ENCODE data around the gene PSG5.
"Not testable (repeated sequence)": the region's sequence is repeated elsewhere in the genome, so short reads cannot be mapped to it uniquely, and the experiment has no call there.

The PSG5 gene

DNA sequence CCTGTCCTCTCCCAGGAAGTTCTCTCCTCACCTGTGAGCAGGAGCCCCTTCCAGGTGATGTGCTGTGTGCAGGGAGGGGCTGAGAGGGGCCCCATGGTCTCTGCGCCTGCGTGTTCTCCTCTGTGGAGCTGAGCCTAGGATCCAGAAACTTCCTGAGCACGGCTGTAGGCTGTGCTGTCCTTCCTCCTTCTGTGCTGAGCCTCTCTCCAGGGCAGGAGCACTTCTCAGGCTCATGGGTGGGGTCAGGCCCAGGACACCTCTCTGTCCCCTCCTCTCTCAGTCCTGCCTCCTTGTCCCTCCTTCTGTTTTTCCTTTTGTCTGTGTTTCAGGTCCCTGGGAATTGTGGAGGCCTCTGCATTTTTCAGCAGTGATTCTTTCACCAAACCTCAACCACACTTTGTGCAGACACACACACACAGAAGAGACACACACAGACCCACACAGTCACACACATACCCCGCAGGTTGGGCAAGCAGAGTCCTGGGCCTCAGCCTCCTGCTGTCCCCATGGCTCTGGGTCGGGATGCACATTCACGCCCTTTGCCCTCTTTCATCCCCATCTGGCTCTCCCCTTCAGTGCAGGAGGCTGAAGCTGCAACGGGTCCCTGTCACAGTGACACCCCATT is at the start of gene PSG5:
Gene PSG5, minus strand, starts transcription at position 226 of the 625 bp plus-strand sequence. Its CDS starts 131 bp downstream, at position 95.
- not testable (repeated sequence) for DNase-seq

DNA sequence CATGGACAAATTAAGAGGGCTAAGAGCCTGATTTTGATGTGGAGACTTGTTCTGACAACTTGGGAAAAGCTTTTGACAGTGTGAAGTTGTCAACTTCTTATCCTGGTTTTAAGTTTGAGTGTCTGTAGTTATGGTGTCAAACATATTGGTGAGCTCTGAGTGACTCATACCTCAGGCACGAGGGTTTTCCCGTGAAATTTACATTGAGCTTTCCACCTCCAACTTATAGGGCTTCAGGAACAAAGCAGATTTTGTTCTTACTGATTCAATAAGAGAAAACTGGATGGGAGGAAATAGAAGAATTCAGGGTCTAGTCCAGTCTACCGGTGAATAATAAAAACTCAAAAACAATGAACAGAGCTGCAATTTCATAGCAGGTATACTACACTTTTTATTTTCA is 49.4 kb upstream of the PSG5 start:
- DNase-seq, result not testable (repeated sequence)

DNA sequence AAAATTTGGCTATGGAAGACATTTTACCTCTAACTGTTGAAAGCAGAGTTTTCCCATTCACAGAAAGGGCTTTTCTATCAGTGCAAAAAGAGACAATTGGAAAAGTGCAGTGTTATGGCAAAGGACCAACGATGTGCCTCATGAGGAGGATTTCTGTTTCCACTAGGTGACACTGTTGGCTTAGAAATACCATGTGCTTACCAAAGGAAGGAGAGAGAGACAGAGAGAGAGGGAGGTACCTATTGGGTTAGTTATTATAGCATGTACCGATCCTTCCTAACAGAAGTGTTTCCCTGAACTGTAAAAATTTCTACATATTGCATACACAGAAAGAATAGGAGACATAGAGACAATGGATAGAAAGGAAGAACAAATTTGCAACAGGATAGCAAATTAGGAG is 43.0 kb upstream of the PSG5 start:
- DNase-seq, result no peak

DNA sequence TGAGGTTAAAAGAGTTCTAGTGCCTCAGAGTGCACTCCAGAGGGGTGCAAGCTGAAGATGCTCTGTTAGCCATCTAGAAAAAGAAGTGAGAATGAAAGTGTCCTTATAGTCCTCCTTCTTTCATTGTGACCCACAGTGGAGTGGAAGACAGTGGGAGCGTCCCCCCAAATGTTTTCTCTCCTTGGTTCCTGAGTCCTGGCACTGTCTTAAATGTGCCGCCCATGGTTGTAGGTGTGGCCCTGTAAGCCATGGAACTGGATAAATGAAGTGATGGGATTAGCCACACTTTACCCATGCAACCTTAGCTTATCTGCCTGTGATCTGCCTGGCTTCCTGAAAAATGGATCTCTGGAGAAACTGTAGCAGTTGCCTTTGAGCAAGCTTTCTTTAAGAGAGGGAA is 42.4 kb upstream of the PSG5 start:
- DNase-seq, result not testable (repeated sequence)

DNA sequence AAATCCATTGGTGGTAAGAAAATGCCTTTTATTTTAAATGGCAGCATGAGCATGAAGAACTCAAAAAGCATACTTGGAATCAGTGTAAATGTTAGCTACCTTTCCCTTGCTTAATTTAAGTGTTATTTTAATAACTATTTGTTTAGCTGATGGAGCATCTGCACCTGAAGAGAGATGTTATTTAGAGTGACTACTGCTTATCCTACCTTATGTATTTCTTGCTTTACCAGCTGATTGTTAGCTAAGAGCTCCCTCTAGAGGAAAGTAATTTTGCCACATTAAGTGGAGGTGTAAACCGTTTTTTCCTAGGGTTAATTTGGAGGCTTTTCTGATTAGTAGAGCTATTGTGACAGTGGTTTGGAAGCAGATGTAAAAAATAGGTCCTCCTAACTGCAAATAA is 40.6 kb upstream of the PSG5 start:
- not testable (repeated sequence) for DNase-seq

DNA sequence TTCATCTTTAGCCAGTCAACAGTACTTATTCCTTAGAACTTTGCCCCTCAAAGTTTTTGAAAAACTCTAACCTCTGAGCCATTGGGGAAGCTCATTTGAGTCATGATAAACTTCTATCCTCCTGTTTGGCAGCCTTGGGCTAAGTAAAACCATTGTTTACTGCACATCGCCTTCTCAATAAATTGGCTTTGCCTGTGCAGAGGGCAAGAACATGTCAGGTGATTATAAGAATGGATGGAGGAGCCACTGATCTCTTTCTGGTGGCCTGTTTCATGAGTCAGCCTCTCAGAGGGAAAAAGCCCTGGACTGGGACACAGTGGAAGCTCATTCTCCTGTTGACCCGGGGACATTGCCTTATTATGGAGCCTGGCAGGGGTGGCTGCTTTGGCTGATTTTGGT is 38.5 kb upstream of the PSG5 start:
- no peak for DNase-seq

DNA sequence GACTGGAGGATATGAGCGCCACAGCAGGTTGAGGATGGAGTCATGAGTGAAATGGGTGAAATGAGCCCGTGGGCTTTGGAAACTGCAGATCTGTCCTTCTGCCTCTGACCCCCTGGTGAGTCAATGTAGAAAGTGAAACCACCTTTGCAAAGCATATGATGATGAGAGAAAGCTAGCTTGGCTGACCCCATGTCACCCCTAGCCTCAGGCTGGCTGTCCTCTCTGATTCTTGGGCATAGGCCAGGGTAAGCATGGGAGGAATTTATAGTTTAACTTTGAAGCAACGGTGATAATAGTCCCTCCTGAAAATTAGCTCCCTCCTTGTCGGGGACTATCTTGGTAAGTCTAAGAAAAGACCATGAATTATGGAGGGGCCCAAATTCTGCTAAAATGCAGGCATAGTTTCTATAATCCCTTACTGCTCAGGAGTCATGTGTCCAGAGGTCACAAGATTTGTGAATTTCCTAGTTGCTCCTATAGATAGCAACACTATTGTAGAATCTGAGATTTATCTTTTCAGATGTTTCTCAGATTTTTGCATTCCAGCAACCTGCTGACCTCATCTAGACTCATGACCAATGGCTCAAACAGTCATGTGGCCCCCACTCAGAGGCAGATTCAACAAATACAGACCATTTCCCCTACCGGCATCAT is 38.0 kb upstream of the PSG5 start:
- not testable (repeated sequence) for DNase-seq

DNA sequence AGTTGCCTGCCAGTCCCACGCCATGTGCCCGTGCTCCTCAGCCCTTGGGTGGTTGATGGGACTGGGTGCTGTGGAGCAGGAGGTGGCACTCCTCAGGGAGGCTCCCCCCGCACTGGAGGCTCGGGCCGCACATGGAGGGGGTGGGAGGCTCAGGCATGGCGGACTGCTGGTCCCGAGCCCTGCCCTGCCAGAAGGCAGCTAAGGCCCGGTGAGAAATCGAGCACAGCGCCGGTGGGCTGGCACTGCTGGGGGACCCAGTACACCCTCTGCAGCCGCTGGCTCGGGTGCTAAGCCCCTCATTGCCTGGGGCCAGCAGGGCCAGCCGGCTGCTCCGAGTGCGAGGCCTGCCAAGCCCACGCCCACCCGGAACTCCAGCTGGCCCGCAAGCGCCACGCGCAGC is 35.6 kb upstream of the PSG5 start:
- DNase-seq, result not testable (repeated sequence)

DNA sequence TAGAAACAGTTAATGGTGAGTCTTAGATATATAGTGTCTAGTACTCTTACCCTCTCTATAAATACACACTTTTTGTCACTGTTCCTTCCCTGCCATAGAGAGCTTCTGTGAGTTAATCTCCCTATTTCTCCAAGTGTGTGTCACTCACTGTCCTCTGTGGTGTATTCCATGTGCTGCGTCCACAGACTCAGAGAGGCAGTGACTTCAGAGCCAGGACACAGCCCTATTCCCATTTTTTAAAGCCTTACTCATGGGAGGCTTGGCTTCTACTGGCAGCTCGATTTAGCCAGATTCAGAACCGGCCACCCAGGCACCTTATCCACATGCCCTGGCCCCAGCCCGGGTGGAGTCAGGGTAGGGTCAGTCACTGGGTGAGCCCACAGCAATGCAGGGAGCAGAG is 32.8 kb upstream of the PSG5 start:
- not testable (repeated sequence) for DNase-seq

DNA sequence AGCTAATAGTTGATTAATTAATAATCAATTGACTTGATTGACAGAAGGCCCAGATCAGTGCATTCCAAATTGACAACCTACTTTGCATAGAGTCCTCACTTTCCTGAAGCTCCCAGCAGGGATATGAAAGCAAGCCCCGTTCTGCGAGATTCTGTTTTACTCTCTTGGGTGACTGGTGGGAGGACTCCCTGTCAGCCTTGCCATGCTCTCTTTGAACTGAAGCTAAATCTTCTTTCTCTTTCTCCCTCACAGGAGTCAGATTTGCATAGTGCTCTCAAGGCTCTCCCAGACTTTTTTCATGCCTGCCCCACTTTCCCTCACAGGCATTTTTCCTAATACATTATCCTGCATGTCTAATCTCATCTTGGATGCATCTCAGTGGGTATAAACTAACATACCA is 29.5 kb upstream of the PSG5 start:
- DNase-seq, result not testable (repeated sequence)

DNA sequence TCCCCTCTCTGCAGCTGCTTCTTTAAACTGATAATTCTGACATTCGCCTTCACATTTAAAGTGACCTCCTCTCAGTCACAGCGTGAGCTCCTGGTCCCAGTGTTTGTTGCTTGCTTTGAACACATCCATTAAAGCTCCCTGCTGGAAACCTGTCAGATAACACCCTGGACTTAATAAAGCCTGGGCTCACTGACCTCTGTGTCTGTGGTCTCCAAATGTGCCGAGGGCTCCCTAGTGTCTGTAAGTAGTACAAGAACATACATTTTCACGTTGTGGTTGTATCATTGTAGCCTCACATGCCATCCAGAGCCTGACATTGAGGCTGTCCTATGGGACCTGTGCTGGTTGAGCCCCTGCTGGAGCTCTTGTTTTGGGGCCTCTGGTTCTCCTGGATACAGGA is 21.7 kb upstream of the PSG5 start:
- DNase-seq, result no peak

DNA sequence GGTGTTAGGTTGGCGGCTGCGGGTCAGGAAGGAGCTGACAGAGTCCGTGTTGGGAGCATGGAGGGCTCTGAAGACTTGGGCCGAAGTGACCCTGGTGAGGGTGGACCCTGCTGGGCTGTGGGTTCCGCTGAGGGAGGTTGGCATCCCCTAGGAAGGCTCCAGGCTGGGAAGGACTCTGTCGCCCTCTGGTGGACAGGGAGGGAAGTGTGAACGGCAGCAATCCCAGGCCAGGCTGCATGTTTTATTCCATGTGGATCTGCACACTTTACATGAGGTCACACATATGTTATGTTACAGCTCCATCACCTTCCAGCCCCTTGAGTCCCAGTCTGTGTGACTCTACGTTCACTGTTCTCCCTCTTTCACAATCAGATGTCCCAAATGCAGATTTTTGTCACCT is 20.8 kb upstream of the PSG5 start:
- DNase-seq, result not testable (repeated sequence)

DNA sequence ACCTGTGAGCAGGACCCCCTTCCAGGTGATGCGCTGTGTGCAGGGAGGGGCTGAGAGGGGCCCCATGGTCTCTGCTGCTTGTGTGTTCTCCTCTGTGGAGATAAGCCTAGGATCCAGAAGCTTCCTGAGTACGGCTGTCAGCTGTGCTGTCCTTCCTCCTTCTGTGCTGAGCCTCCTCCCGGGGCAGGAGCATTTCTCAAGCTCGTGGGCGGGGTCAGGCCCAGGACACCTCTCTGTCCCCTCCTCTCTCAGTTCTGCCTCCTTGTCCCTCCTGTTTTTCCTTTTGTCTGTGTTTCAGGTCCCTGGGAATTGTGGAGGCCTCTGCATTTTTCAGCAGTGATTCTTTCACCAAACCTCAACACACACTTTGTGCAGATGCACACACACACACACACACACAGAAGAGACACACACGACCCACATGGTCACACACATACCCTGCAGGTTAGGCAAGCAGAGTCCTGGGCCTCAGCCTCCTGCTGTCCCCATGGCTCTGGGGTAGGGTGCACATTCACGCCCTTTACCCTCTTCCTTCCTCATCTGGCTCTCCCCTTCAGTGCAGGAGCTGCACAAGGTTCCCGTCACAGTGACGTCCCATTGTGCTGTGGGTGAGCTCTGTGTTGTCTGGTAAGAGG is 19.3 kb upstream of the PSG5 start, which contains the start of gene PSG4:
Gene PSG4, minus strand, starts transcription at position 168 of the 635 bp plus-strand sequence. Its CDS starts 102 bp downstream, at position 66.
- not testable (repeated sequence) for DNase-seq

DNA sequence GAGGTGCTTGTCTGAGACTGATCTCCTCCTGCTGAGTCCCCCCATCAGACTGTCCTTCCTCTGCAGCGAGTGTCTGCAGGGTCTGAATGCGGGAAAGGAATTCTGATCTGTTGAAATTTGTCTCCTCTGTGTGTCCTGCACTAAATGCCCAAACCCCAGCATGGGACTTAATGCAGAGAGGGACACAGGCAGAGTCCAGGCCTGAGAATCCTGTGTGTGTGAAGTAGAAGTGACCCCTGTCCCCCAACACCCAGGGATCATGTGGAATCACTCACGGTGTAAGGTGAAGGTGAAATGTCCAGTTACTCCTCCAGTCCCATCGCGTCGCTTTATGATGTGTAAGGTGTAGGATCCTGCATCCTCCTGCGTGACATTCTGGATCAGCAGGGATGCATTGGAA is 17.3 kb upstream of the PSG5 start:
- not testable (repeated sequence) for DNase-seq

DNA sequence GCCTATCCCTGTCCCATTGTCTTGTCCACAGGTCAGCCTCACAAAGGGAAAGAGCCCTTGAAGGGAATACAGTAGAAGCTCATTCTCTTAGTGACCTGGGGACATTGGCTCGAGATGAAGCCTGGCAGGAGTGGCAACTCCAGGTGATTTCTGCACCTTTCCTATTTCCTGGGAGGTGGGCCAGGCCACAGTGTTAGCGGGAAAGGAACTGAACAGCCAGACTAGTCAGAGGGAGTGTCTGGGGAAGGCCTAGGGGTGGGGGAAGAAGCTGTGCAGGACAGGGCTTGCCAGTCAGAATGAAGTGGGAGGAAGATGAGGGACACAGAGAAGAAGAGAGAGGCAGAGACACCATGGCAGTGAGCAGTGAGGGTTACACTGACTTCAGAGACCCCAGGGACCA is 15.6 kb upstream of the PSG5 start:
- not testable (repeated sequence) for DNase-seq

DNA sequence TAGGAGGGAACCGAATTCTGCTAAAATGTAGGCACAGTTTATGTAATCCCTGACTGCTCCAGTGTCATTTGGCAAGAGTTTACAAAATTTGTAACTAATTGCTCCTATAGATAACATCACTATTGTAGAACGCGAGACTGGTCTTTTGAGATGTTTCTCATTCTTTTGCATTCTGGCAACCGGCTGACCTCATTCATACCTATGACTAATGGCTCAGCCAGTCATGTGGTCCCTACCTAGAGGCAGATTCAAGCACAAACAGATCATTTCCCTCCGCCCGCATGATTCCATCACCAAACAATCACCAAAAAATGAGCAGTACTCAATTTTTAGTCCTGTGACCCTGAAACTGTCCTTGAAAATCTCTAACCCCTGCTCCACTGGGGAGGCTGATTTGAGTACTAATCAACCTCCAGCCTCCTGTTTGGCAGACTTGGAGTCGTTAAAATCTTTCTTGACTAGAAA is 15.0 kb upstream of the PSG5 start:
- not testable (repeated sequence) for DNase-seq

DNA sequence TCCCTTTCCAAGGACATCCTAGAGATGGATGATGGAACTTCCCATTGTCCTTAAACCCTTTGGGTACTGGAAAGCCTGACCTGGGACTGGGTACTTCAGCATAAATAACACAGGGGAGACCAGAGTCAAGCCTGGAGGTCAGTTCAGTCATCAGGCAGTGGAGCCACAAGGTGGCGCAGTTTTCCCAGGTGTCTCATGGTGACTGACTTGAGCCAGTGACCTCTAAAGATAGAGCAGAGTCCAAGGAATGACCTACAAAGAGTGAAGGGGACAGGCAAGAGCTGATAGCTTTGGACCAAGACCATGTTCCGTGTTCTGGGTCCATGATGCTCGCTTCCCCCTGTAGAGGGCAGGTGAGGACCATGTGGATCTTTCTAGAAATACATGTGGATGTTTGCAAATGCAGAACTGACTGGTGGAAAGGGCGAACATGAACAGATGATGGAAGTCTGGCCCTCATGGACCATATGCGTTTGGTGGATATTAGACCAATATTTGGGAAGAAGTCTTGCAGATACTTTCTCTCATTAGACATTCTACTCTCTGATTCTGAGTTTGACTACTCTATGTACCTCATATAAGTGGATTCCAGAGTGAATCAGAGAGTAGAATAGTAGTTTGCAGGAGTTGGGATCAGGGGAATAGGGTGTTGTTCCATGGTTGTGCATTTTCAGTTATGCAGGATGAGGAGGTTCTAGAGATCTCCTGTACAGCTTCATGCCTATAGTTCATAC is 12.5 kb upstream of the PSG5 start:
- not testable (repeated sequence) for DNase-seq

DNA sequence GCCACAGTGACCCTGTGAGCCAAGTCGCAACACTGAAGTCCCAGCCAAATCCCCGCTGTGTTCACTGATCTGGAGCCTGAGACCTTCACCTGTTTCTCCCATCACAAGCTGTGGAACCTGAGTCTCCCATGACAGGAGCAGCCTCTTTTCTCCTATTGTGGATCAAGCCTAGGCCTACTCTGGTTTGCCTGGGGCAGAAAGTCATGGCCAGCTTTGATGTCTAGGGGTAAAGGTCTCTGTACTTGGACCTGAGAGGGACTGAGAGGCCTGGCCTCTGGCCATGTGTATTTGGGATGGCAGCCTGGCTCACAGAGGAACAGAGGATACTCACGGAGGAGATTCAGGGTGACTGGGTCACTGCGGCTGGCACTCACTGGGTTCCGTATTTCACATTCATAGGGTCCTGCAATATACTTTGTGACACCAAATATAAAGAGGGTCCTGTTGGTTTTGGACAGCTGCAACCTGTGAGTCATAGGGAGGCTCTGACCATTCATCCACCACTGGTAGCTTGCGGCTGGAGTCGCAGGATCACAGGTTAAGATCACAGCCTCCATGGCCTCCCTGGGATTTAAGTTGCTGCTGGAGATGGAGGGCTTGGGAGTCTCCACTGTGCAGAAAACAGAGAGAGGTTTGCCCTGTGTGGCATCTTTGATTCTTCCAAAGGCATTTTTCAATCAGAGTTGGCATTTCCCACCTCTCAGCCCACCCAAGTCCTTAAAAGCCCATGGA is 11.5 kb upstream of the PSG5 start:
- DNase-seq, result not testable (repeated sequence)

DNA sequence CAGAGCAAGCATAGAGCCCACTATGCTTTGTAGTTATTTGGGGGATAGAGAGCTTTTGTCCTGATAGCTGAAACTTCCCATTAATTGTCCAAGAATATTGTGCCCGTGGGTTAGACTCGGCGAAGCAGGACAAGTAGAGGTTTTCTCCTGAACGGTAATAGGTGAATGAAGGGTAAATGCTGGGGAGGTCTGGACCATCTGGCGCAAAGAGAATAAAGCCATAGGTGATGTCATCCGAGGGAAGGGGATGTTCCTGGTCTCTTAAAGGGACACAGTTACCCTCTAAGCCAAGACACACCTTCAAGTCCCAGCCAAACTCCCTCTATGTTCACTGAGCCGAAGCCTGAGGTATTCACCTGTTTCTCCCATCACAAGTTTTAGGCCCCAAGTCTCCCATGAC is 8.1 kb upstream of the PSG5 start:
- not testable (repeated sequence) for DNase-seq

DNA sequence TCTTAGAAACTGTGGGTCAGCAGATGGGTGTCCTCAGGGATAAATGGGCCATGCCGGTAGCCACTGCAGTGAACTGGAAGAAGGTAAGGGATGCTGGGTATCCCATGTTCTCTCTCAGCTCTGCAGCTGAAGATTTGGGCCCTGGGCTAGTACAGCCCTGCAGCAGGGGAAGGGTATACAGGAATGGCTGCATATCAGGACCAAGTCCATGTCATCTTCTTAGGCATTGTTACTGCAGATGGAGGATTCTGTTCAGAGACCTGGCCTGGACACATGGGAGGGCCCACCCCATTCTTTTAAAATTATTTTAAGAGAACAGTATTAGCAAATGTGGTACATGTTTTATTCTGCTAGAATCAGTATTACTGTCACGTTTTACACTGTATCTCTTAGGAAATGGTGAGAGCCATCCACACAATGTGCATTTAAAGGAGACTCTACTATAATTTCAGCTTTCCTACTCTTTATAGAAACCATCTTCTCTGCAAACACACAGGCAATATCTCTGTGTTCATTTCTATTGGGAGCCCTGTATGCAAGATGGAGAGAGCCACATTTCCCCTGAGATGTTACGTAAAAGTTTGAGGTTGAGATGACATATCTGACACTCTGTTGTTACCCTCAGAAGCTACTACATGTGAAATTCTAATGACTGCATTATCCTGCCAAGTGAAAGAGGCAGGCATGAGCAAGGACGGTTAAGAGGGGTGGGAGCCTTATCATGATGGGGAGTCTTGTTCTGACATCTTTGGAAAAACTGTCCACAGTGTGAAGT is 6.2 kb upstream of the PSG5 start:
- DNase-seq, result not testable (repeated sequence)

DNA sequence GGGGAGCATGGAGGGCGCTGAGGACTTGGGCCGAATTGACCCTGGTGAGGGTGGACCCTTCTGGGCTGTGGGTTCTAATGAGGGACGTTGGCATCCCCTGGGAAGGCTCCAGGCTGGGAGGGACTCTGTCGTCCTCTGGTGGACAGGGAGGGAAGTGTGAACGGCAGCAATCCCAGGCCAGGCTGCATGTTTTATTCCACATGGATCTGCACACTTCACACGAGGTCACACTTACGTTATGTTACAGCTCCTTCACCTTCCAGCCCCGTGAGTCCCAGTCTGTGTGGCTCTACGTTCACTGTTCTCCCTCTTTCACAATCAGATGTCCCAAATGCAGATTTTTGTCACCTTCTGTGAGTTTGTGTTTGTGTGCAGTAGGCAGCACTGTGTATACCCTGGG is 1.8 kb upstream of the PSG5 start:
- not testable (repeated sequence) for DNase-seq
